ENCODE data around the gene UNKL.

The UNKL gene

DNA sequence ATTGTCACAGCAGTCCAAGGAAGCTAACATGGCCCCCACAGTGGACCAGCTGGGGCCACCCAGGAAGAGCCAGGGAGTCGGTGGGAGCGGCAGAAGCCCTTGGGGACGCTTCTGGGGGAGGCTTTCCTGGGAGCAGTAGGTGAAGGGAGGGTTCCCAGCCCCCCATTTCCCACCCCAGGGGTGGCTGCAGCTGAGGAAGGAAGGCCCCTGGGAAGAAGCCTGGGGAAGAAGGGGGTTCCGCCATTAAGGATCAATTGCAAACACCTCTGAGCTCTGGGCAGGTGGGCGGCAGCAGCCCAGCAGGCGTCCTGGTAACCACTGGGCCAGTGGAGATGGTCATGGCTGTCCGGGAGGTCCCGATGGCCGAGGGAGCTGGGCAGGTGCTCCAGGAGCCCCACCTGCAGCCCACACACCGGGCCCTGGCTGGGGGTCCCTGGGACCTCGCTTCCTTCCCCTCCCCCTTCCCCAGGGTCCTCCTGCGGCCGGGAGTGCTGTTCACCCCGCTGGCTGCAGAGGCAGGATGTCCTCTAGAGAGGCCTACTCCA is 15.8 kb upstream of the UNKL start:
- no peak for DNase-seq

DNA sequence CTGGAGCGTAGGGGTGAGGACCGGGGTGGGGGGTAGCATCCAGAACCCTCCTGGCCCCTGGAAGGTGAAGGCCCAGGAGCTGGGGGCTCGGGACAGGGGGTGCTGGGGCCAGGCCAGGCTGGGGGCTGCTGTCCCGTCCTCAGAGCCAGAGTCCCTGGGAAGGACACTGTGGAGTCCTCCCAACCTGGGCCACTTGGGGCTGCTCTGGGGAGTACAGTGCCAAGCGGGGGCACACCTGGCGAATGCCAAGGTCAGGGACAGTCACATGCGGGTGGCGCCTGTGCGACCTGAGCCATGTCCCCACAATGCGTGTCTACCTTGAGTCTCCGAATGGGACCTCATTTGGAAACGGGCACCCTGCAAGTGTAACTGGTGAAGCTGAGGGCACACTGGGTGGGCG is 15.1 kb upstream of the UNKL start:
- DNase-seq: no peak

DNA sequence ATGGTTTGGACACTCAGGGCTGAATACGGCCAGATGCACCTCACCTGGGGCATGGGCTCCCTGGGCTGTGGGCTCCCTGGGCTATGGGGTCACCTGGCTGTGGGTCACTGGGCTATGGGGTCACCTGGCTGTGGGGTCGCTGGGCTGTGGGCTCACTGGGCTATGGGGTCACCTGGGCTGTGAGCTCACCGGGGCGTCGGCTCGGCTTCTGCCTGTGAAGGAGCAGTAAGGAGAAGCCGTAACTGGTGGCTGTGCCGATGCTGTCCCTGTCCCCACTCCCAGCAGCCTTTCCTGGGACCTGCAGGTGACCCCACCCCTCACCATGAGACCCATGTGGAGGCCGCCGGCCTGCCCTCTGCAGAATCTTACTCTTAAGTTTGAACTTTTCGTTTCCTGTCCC is 14.5 kb upstream of the UNKL start:
- no peak for DNase-seq

DNA sequence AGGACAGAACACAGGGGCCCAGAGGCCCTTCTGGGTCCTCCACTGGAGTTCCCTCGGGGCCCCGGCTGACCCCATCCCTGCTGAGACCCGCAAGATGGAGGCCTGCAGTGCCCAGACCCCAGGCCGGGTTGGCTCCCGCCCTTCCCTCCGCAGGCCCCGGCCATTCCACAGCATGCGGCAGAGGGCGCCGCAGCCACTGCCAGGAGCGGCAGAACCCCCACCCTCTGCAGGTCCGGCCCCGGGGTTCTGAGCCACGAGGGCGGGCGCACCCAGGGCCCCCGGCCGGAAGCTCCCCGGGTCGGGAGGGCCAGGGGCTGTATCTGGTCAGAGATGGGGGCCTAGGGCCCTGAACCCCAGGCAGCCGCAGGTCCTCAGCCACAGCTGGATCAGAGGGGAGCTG is 14.0 kb upstream of the UNKL start:
- DNase-seq: peak; percentile 53

DNA sequence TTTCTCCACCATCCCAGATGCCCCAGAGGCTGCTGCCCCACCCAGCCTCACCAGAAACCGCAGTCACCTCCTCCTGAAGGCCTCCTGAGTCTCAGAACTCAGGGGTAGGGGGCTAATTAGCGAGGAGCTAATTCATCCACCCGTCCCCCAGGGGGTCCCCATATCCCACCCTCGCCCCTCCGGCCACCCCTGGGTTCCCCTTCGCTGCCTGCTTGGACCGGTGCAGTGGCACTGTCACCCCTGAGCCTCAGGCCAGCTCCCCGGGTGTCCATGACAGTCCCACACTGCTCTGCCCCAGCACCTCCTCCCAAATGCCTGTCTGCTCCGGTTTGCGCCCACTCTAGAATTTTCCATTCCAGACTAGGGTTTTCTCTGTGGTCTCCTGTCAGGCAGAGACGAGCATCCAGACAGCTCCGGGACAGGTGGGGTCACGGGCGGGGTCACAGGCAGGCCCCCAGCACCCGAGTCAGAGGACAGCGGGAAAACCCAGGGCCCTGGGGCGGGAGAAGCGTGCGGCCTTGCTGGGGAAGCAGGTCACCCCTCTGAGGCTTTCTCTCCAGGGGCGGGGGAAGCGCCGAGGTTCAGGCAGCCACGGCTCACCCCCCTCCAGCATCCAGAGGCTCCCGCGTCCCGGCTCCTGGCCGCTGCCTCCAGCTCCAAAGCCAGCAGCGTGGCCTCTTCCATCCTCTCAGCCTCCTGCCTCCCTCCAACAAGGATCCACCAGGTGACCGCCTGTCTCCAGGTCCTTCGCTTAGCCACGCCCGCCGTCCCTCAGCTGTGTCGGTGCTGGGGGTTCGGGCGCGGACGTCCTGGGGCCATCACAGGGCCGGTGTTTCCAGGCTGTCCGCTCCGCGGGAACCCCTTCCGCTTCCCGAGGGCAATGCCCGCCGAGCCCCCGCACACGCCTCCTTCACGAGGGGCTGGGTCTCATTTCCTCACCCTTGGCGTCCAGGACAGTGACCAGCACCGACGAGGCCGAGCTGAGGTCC is 13.3 kb upstream of the UNKL start:
- no peak for DNase-seq

DNA sequence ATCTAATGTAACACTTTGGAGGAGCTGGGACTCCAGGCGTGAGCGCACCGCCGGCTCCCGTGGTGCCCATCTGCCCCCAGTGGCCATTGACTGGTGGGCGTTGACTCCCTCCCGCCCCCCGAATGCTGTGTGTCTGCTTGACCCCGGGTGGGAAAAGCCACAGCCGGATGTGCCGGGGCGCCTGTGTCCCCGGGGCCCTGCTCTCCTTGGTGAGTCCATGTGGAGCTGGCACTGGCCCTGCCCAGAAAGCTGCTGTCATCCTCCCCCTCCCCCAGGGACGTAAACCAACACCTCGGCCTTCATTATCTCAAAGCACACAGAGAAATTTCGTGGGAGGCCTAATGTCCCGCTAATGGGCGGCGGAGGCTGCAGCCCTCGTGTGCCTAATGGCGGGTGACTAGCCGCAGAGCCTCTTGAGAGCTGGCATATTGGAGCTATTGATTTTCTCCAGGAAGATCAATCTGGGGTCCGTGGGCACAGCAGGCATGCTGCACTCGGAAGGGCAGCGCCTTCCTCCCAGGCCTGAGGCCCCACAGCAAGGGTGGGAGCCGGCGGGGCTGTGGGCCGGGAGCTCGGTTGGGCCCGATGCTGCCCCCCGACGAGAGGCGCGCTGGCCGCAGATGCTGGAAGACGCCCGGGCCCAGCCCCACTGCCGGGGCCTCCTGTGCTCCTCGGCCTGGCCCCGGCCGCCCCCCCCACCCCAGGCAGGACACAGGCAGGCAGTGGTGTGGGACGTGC is 12.4 kb upstream of the UNKL start:
- DNase-seq: no peak

DNA sequence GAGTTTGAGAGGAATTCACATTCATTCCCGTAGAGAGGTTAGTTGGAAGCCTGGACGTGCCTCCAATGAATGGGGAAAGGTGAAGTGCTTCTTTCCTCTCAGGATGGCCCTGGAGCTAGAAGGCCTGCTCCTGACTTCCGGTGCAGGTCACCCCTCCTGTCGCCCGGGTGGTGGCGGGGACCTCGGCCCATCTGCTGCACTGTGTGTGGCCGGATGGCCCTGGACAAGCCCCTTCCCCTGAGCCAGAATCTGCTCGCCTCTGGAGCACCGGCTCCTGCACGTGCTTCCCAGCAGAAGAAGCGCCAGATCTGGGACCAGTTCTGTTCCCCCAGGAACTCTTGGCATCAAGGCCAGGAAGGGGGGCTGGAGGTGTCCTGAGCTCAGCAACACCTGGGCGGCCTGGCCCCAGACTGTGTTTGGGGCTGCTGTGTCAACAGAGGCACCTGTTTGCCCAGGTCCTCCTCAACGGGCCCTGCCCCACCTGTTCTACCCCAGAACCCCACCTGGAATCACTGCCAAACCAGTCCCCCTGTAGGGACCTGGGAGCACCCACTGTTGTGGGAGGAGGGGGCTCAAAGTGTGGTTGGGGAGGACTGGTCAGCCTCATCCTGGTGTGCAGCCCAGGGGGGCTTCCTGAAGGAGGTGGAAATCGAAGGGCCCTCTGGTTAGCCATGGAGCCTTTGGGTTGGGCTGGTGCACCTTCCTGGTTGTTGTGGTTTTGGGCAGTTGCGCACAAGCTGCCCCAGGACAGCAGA is 11.3 kb upstream of the UNKL start:
- DNase-seq: no peak

DNA sequence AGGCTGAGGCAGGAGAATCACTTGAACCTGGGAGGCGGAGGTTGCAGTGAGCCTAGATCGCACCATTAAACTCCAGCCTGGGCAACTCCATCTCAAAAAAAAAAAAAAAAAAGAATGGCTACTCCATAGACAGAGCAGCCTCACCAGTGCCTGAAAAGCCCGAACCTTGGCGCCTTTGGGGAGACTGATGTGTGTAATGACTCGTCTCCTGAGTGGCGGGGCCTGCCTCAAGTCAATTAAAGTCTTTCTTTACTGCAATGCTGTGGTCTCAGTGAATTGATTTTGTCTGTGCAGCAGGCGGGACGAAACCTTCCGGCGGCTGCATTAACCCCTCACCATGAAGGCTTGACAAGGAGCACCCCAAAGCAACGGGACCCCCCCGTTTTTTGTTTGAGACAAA is 9.5 kb upstream of the UNKL start:
- no peak for DNase-seq

DNA sequence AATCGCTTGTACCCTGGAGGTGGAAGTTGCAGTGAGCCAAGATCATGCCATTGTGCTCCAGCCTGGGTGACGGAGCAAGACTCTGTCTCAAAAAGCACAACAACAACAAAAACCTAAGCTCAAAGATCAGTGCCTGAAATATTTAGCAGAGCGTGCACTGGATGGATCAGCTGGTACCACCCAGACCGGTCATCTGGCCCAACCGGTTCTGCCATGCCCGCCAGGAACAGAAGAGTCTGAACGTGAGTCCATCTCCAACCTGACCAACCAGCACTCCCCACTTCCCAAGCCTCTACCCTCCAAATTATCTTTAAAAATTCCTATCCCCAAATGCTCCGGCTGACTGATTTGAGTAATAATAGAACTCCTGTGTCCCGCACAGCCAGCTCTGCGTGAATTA is 7.6 kb upstream of the UNKL start:
- no peak for DNase-seq

DNA sequence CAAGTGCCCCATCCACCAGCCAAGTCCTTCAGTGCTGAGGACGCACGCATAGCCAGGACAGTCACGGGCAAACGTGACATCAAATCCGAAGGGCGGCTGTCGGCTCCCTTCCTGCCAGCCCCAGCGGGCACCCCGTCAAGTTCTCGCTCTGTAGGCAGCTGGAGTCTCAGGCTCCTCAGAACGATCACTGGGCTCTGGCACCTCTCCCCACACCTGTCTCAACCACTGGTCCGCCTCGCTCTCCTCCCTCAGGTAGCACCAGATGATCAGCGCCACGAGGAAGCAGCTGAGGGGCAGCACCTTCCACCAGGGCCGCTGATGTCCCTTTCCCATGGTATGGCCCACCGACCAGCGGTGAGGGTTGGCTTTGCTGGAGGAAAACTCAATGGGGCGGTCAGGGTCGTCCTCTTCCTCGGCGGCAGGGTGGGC is 5.6 kb upstream of the UNKL start:
- no peak for DNase-seq

DNA sequence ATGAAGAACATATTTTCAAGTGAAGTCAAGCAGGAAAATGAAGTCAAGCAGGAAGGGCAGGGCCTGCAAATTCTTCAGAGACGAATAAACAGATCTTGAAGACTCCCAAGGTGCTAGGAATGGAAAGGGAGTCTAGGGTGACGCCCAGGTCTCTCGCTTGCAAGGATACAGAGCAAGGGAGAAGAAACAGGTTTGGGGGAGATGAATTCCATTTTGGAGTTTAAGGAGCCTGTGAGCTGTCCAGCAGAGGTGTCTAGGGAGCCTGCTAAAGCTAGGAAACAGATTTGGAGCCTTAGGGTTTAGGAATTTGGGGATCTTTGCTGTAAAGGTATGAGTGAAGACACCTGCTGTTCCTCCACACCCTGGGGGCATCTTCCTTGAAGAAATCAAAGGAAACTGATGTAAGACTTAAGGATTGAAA is 2.0 kb upstream of the UNKL start:
- no peak for DNase-seq

DNA sequence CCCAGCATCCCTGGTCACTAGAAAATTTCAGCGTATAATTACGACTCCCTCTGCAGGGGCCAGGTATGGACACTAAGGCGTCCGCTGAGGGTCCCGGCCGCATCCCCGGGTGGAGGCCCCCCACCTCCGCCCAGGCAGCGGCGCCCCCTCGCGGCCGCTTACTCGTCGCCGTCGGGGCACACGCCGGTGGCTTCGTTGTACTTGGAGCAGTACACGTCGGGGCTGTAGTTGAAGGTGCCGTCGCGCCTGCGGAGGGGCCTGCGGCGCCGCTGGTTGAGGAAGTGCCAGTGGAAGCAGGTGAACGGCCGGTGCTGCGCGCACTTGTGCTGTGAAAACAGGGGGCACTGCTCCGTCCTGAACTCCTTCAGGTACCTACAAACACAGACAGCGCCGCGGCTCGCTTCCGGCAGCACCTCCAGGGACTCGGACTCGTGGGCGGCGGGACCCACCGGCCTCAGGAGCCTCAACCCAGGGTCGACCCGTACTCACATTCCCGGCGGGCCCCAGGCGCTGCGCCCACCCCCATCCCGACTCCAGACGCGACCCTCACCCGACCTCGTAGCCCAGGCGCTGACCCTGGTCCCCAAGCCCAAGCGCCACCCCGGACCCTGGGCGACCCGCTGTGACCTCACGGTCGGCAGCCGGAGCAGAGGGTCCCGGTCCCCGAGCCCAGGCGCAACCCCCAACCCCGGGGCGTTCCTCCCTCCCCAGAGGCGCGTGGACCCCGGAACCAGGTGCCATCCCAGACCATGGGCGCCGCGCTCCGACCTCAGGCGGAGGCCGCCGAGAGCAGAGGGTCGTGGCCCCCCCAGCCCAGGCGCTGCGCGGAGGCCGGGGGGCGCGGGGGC is 596 bp downstream of the UNKL start:
- DNase-seq: peak; percentile 72

DNA sequence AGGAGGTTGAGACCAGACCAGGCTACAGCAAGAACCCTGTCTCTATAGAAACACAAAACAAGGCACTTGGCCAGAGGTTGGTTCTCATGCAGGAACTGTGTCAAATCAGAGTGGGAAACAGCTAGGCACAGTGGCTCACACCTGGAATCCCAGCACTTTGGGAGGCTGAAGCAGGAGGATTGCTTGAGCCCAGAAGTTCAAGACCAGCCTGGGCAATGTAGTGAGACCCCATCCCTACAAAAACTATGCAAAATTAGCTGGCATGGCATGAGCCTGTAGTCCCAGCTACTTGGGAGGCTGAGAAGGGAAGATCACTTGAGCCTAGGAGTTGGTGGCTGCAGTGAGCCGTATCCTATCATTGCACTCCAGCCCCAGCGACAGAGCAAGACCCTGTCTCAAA is 1.7 kb downstream of the UNKL start:
- no peak for DNase-seq

DNA sequence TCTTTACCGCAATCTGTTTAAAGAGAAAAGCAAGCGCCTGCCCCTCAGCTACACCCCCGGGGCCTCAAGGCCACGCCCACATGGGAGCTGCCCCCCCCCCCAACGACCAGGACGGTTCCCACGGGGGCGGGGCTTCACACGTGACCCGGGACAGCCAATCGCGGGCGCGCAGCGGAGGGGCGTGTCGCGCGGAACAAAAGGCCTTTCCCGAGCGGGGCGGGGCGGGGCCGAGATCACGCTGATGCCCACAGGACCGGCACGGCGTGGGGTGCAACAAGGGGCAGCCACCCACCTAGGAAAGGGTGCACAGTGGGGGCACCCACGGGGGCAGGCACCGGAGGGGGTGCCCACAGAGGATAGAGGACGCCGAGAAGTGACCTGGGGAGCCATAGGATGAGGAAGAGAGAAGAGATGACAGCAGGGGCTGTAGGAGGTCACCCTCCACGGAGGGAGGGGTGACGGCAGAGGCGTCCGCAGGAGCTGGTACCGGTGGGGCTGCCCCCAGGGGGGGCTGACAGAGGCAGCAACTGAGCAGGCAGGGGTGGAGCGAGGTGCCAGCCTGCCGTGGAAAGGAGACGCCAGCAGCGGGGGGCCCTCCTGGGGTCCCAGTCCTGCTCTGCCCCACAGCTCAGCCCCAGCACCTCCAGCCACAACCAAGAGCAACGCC is 6.2 kb downstream of the UNKL start:
- peak; percentile 99 for DNase-seq

DNA sequence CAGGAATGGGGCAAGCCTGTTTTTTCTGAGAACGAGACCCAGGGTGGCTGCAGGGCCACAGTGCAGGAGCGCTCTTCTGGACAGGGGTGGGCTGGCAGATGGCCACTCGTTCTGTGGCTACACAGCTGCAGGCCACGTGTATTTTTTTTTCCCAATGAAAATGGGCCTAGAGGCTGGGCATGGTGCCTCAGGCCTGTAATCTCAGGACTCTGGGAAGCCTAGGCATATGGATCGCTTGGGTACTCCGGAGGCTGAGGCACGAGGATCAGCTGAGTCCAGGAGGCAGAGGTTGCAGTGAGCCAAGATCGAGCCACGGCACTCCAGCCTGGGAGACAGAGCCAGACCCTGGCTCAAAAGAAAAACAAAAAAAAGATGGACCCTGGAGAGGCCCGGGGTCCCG is 6.8 kb downstream of the UNKL start:
- no peak for DNase-seq

DNA sequence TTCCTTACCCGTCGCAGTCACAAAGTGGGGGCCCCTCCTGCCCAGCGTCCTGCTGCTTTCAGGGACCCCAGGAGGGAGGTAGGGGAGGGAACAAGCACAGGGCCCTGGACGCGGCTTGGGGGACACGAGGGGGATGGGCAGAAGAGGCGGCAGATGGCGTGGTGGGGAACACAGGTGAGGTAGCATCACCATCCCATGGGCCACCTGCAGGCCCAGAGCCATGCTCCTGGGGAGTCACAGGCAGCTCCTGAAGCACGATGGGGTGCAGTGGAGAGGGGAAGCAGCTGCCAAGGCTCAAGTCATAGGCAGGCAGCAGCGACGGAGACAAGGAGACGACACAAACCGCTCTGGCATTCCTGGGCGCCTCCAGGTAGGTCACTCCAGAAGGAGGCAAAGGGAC is 10.8 kb downstream of the UNKL start:
- no peak for DNase-seq

DNA sequence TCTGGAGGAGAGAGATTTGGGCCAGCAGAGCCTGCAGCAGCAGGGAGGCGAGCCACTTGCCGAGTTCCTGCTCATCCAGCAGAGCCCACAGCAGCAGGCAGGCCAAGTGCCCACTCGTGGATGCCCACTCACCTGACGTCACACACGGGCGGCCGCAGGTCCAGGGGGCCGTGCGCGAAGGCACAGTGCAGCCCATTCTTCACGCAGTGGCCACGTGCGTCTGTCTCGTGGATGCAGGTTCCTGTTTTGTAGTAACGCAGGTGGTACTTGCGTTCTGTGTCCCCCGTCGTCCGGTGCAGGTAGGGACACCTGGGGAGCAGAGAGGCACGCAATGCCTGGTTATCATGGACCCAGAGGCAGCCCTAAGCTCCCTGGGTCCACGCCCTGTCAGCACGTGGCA is 11.5 kb downstream of the UNKL start:
- no peak for DNase-seq

DNA sequence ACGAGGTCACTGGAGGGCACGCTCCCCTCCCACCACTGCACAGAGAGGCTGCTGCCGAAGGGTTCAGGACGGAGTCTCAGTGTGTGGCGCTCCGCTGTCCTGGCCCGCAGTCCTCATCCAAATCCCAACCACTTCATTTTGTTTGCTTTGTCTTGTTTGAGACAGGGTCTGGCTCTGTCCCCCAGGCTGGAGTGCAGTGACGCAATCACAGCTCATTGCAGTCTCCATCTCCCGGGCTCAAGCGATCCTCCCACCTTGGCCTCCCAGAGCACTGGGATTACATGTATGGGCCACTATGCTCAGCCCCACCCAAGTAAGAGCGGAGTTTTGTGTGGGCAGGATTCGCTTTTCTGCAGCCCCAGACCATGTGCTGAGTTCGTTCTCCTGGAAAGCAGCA is 12.7 kb downstream of the UNKL start:
- no peak for DNase-seq

DNA sequence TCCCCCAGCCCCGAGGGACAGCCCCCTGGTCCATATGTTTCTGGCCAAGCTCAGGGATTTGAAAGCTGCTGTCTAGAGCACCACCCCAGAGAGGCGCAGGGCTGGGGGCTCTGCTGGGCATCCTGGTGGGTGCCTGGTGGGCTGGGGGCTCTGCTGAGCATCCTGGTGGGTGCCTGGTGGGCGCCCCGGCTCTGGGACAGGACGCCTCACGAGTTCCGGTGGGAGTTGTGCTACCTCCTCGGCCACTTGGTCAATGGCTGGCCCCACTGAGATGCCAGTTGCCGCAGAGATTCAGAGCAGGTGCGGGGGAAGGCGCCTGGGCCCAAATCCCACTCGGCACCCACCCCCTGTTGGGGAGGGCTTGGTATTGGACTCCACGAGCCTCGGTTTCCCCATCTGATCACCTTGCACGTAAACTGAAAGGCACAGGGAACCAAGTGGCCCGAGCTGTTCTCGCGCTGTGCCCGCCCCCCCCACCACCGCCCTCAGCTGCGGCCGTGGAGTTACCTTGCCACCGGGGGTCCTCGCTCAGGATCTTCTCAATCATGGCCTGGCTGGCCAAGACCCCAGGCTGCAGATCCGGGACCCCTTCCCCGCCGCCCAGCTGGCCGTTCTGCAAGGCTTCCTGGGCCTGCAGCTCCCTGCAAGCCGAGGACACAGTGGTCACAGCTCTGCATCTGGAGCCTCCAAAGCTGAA is 13.3 kb downstream of the UNKL start:
- no peak for DNase-seq

DNA sequence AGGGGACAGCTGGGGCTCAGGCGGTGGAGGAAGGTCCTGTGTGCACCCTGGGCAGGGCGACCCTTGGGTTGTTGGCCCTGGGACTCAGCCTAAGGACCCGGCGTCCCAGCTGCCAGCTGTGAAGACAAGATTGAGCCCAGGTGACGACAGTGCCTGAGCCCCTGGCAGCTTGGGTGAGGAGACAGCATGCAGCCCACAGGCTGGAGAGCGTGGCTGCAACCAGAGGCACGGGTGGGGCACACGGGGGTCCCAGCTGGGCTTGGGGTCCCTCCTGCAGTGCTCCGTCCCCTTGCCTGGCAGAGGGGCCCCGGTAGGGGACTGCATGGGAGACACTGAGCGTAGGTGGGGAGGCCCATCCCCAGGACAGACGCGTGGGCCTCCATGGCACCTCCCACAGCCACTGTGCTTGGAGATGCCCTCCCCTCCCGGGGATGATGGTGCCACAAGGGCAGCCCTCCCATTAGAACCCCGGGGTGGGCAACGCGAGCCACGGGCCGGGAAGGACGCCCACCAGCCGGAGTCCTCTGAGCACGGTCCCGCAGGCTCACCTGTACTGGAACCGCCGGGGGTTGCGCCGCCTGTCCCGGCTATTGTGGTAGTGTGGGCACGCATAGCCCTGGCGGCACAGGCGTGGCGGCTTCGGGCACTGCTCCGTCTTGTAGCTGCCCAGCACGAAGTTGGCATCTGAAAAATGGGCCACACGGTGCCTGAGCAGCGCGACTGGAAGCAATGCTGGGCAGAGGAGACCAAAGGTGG is 15.5 kb downstream of the UNKL start:
- DNase-seq: no peak
